Measurements from ENCODE around the gene KLF3. TPM values are rescaled to one million over a fixed set of nuclear protein-coding genes. Genes with fewer than 3 reads are reported as not detected.

The KLF3 gene
- total and polyA plus RNA-seq, 2 of the 4 experiments (the other 2 are of a cell fraction) = 8.2 to 12.6 TPM

- Histone ChIP-seq H3K56ac (ENCODE audit: extremely low read depth, insufficient read depth, low read length) (no peak overlapping the region), H3K9ac (ENCODE audit: low read depth, low read length) (no peak overlapping the region), H3K4me2 (ENCODE audit: low read depth, low read length) (no peak overlapping the region), H3K9me1 (ENCODE audit: insufficient read depth, low read length) (no peaks in the 10 kb centered on the region), H3K23ac (ENCODE audit: low read depth, low read length) (no peak overlapping the region), H2AK5ac (ENCODE audit: low read depth, low read length) (no peak overlapping the region), H4K8ac (ENCODE audit: low read depth in 2 of 2, low read length in 2 of 2) (no peak overlapping the region), H3K4me1 (ENCODE audit: control insufficient read depth, insufficient read depth, low read length) (peaks cover 2% of the 10 kb centered on the region; the same call in 1 of the 2 replicates), H3K18ac (ENCODE audit: low read depth, low read length) (no peak overlapping the region), H2BK15ac (ENCODE audit: low read depth, low read length) (no peak overlapping the region), H3K4ac (ENCODE audit: low read depth, low read length) (no peak overlapping the region), H3K36me3 (ENCODE audit: control insufficient read depth, insufficient read depth, low read length) (no peaks in the 10 kb centered on the region), H2BK120ac (ENCODE audit: low read depth, low read length) (no peak overlapping the region), H2AFZ (replicated peaks; ENCODE audit: low read length, poor library complexity) (no peak overlapping the region), H4K20me1 (ENCODE audit: insufficient read depth, low read length) (no peaks in the 10 kb centered on the region), H2BK20ac (ENCODE audit: low read depth, low read length) (no peak overlapping the region), H4K5ac (ENCODE audit: low read depth, low read length) (no peak overlapping the region), H3K79me1 (ENCODE audit: low read depth in 1 of 2, low read length in 2 of 2) (no peaks in the 10 kb centered on the region), H3K4me3 (ENCODE audit: insufficient read depth, low read depth, low read length) (no peak overlapping the region), H3K14ac (replicated peaks; ENCODE audit: low read depth, low read length) (no peak overlapping the region), H3K27ac (ENCODE audit: insufficient read depth, low read length) (no peak overlapping the region), H3K9me3 (ENCODE audit: control insufficient read depth, insufficient read depth, low read length) (no peaks in the 10 kb centered on the region), H2AK9ac (replicated peaks; ENCODE audit: low read depth, low read length, poor library complexity) (no peak overlapping the region), H4K91ac (ENCODE audit: insufficient read depth, low read depth, low read length) (no peak overlapping the region), H3K27me3 (ENCODE audit: control insufficient read depth, insufficient read depth, low read length) (peaks cover 2% of the 10 kb centered on the region; the same call in 1 of the 2 replicates), H2BK5ac (ENCODE audit: low read depth, low read length, poor library complexity, severe bottlenecking) (no peak overlapping the region)
- ChIA-PET POLR2A (ENCODE audit: unreplicated experiment) (no interaction called here), CTCF (no interaction called here)
- dilution Hi-C loops (cut with HindIII; ENCODE audit: low sequenced_read_pairs, unreplicated experiment) = no loop called here
- no peak for DNase-seq
- intact Hi-C loops (cut with micrococcal nuclease) = no loop called here
- TF ChIP-seq NFE2L2 (IDR thresholded peaks at IDR 0.05; ENCODE audit: low read depth, low read length) (no peak), POLR2A (IDR thresholded peaks at IDR 0.05; ENCODE audit: low read depth, low read length) (no peak), RAD21 (IDR thresholded peaks at IDR 0.05; ENCODE audit: low read length) (no peak), CTCF (conservative IDR thresholded peaks at IDR 0.05; ENCODE audit: low read depth, low read length) (no peak), BHLHE40 (IDR thresholded peaks at IDR 0.05; ENCODE audit: low read depth, low read length) (no peak), FOS (IDR thresholded peaks at IDR 0.05; ENCODE audit: low read depth, low read length) (no peak), MAZ (IDR thresholded peaks at IDR 0.05; ENCODE audit: borderline replicate concordance, low read depth, low read length) (no peak), MAFK (IDR thresholded peaks at IDR 0.05; ENCODE audit: low read depth, low read length) (no peak), SMC3 (IDR thresholded peaks at IDR 0.05; ENCODE audit: low read depth, low read length) (no peak), CHD1 (IDR thresholded peaks at IDR 0.05; ENCODE audit: low read depth, low read length) (no peak), RCOR1 (IDR thresholded peaks at IDR 0.05; ENCODE audit: insufficient replicate concordance, low read length) (no peak), RFX5 (IDR thresholded peaks at IDR 0.05; ENCODE audit: low read depth, low read length) (no peak)
- TF ChIP-seq, protein P1, sequence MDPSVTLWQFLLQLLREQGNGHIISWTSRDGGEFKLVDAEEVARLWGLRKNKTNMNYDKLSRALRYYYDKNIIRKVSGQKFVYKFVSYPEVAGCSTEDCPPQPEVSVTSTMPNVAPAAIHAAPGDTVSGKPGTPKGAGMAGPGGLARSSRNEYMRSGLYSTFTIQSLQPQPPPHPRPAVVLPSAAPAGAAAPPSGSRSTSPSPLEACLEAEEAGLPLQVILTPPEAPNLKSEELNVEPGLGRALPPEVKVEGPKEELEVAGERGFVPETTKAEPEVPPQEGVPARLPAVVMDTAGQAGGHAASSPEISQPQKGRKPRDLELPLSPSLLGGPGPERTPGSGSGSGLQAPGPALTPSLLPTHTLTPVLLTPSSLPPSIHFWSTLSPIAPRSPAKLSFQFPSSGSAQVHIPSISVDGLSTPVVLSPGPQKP (IDR thresholded peaks at IDR 0.05; ENCODE audit: borderline replicate concordance, low read depth, low read length) = no peak
- TF ChIP-seq, protein P2, sequence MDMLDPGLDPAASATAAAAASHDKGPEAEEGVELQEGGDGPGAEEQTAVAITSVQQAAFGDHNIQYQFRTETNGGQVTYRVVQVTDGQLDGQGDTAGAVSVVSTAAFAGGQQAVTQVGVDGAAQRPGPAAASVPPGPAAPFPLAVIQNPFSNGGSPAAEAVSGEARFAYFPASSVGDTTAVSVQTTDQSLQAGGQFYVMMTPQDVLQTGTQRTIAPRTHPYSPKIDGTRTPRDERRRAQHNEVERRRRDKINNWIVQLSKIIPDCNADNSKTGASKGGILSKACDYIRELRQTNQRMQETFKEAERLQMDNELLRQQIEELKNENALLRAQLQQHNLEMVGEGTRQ (IDR thresholded peaks at IDR 0.05; ENCODE audit: low read depth, low read length) = no peak
- in situ Hi-C loops (cut with MboI; ENCODE audit: low sequenced_read_pairs) = no loop called here
- BruUV-seq (replicated peaks) = no TSS peak
- ATAC-seq (ENCODE audit: low read depth) = no peak
Measured at GRCh38 chr4:38630519-38630918, 33.5 kb upstream of the KLF3 start.
